Skin of body (tissue), 2 donors: Measurements from ENCODE around the gene EBI3. TPM values are rescaled to one million over a fixed set of nuclear protein-coding genes. Genes with fewer than 3 reads are reported as not detected.
"Not testable (repeated sequence)": the region's sequence is repeated elsewhere in the genome, so short reads cannot be mapped to it uniquely, and the experiment has no call there.

ENCODE experiments used
- DNase-seq: peaks from one replicate; lab custom pipeline; 2025; lab: John Stamatoyannopoulos, UW
- total RNA-seq: library from RNA; depleted of rRNA; stranded (reverse); fragments of >200 nt; gene quantifications from one replicate; pipeline ENCODE4 v1.2.3, GENCODE V29; 2014

The EBI3 gene
- total RNA-seq = not detected

- no peak for DNase-seq
Measured at GRCh38 chr19:4229179-4229931, at the start of gene EBI3. Gene EBI3, plus strand, starts transcription at chr19:4229523. Its CDS starts 28 bp downstream, at chr19:4229551.

- DNase-seq = no peak
Measured at GRCh38 chr19:4181053-4181508, 48.2 kb upstream of the EBI3 start.

DNA sequence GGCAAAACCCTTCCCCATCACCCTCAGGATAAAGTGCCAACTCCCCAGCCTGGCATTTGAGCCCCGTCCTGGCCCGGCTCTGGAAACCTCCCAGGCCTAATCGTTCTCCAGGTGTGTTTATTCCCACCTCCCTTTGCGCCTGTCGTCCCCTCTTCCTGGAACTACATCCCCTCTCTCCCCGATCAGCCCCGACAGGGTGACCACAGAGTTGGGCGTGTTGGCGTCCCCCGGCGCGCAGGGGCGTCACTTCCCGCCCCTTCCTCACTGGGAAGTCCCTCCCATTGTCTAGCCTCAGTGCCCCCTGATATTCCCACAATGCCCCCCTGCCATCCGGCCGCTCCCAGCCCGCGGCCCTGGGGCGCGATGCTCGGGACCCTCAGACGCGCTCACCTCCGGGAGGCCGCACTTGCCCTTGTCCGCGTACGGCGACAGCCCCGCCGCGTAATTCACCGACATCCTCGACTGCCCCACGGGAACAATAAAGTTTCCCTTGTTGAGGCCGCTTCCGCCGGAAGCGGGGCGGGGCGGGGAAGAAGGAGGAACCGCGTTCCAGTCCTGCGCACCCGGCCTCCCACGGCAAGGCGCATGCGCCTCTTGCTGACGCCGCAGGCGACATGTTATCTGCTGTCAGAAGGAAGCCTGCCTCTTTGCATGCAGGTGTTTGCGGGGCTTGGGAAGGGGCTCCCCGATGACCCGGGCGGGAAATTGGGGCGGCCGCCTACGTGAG lies 47.1 kb upstream of the EBI3 start, which contains the start of the genes ANKRD24 and SIRT6:
Gene ANKRD24 (plus strand): TSS at position 606 of the 727 bp plus-strand sequence. CDS start 3,737 bp downstream, outside the sequence.
Gene SIRT6 (minus strand): TSS at position 480 of the 727 bp plus-strand sequence. CDS start 24 bp downstream, at position 456.
- peak; percentile 87 for DNase-seq

GRCh38 chr19:4183967-4184717 lies 45.2 kb upstream of the EBI3 start:
- no peak for DNase-seq

DNA sequence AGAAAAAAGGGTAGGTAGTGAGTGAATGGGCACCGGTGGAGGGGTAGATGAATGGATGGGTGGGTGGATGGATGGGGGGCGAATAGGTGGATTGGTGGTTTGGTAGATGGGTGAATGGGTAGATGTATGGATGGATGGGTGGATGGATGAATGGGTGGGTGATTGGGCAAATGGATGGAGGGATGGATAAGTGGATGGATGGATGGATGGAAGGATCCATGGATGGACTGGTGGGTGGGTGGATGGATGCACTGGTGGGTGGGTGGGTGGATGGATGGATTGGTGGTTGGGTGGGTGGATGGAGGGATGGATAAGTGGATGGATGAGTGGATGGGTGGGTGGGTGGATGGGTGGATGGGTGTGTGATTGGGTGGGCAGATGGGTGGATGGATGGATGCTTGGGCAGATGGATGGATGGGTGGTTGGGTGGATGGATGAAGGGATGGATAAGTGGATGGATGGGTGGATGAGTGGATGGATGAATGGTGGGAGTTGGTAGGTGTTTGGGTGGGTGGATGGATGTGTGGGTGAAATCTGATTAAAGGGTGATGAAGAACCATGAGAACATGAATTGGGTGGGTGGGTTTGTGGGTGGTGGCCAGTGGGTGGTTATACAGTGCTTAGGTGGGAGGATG lies 44.5 kb upstream of the EBI3 start:
- no peak for DNase-seq

DNA sequence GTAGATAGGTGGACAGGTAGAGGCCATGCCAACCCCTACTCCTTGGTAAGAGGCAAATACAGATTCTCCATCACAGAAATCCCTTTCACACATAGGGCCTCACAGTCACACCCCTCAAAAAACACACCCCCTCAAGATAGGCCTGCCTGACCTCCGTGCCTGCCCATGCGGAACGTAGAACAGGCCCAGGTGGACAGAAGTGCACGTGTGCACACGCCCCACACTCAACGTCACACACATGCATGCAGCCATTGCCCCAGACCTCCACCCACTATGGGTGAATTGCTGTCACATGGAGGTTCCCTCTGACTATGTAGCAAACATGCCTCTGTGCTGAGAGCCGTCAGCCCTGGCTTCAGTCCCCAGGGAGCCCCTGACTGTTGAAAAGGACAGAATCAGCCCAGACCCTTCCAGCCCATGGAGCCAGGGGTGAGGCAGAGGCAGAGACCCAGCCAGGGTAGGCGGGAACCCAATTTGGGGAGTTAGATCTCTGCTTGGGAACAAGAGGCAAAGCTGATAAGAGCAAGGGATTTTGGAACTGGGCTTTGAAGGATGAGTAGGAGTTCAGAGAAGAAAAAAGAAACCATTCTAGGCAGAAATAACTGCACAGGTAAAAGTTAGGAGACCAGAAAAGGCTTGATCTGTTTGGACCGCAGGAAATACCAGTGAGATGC lies 43.8 kb upstream of the EBI3 start:
- DNase-seq = no peak

GRCh38 chr19:4186087-4186993 lies 43.0 kb upstream of the EBI3 start:
- no peak for DNase-seq

GRCh38 chr19:4187313-4188122 lies 41.8 kb upstream of the EBI3 start:
- DNase-seq = no peak

GRCh38 chr19:4189641-4190040 lies 39.7 kb upstream of the EBI3 start:
- no peak for DNase-seq

- DNase-seq = not testable (repeated sequence)
Measured at GRCh38 chr19:4192537-4192936, 36.8 kb upstream of the EBI3 start.

DNA sequence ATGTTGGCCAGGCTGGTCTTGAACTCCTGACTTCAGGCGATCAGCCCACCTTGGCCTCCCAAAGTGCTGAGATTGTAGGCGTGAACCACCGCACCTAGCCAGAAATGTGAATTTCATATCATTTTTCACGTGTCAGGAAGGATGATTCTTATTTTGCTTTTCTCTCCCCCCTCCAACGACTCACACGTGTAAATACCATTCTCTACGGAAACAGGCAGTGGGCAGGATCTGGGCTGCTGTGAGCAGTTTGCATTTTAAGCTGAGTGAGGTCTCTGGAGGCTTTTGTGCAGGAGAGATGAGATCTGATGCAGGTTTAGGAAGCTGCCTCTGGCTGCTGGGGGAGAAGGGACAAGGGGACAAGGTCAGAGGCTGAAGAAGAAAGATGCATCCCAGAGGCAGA lies 35.0 kb upstream of the EBI3 start:
- no peak for DNase-seq

DNA sequence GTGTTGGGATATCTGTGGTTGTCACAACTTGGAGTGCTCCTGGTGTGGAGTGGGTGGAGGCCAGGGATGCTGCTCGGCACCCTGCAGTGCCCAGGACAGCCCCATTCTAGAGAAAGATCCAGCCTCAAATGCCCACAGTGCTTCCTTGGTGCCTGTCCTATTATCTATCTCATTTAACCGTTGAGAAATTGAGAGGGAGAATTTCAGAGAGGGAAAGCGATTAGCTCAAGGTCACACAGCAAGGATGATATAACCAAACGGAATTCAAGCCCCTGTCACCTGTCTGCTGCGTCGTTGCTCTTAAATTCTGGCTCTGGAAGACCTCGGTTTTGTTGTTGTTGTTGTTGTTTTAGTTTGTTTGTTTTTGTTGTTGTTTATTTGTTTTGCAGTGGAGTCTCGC lies 33.3 kb upstream of the EBI3 start:
- DNase-seq = no peak

DNA sequence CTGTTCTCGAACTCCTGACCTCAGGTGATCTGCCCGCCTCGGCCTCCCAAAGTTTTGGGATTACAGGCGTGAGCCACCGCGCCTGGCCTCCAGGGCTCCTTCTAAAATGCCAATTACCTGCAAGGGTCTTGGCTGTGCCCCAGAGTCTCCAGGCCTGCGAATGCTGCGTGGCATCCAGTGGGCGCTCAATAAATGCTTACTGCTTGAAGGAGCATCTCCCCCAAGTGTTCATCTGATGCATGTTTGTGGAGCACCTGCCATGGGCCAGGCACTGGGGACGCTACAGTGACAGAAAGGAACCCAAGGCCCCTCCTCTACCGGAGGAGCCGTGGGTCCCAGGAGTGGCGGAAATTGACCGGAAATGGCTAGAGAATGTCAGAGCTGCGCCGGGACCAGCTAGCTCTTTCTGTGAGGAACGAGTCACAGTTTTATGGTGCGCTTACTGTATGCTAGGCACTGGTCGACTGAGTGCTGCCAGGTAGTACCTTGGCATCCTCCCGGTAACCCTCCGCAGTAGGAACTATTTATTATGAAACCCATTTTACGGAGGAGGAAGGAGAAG lies 32.7 kb upstream of the EBI3 start:
- no peak for DNase-seq

GRCh38 chr19:4197228-4197624 lies 32.1 kb upstream of the EBI3 start:
- no peak for DNase-seq

DNA sequence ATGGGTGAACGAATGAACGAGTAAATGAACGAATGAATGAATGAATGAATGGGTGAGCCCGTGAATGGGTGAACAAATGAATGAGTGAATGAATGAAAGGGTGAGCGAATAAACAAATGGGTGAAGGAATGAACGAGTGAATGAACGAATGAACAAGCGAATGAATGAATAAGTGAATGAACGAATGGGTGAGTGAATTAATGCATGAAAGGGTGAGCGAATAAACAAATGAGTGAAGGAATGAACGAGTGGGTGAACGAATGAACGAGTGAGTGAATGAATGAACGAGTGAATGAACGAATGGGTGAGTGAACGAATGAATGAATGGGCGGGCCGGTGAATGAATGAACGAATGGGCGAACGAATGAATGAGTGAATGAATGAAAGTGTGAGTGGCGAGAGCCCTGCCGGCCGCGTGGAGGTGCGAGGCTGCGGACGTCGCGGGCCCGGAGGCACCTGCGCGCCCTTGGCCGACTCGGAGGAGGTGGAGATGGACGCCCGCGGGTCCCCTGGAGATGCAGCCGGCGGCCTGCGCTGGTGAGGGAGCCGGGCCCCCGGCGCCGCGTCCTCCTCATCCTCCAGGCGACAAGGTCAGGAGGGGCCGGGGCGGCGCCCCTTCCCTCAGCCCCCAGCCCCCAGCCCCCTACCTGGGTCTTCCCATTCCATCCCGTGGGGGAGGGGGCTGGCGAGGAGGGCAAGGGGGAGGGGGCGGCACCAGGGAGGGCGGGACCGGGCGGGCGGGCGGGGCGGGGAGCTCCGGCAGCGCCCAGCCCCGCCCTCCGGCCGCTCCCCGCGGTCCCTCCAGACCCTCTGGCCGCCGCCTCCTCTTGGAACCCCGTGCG lies 31.5 kb upstream of the EBI3 start:
- no peak for DNase-seq

- DNase-seq = no peak
Measured at GRCh38 chr19:4198467-4199126, 30.7 kb upstream of the EBI3 start.

DNA sequence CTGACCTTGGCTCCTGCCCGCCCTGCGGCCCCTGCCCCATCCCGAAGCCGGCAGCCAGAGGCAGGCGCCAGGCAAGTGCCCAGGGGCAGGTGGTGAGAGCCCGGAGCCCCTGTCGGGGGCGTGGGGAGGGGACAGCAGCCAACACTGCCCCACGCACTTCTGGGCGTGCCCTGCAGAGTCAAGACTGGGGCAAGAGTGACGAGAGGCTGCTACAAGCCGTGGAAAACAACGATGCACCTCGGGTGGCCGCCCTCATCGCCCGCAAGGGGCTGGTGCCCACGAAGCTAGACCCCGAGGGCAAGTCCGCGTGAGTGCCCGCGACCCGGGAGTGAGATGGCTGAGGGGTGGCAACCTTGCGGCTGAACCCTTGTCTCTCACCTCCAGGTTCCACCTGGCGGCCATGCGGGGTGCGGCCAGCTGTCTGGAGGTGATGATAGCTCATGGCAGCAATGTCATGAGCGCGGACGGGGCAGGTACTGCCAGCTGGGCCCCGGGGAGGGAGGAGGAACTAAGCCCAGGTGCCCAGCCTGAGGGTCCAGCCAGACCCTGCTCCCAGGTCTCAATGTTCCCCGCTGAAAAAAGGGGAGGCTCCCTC lies 29.5 kb upstream of the EBI3 start:
- no peak for DNase-seq
